NCI-H446 (cell line): ENCODE results near the gene KCNK18.
"Not testable (repeated sequence)": the region's sequence is repeated elsewhere in the genome, so short reads cannot be mapped to it uniquely, and the experiment has no call there.

ENCODE experiments used
- DNase-seq, 2 experiments: peaks; one replicate each; lab custom pipeline; 2025; lab: John Stamatoyannopoulos, UW

The KCNK18 gene

DNA sequence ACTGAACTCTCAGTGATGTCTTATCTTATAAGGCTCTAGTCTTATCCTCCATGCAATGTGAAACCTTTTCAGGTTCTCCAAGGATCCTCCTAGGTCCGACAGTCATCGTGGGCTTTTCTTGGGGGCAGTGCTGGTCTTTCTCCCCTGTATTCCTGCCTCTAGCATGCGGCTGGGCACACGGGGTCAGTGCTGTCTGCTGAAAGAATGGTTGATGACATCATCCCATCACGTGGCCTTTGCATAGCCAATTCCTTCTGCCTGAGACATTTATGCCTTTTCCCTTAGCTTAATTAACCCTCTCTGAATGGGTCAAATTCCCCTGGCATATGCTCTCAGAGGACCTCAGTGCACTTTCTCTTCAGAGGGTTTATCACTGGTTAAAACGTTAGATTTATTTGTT lies 27.0 kb upstream of the KCNK18 start:
- no peak for DNase-seq

DNA sequence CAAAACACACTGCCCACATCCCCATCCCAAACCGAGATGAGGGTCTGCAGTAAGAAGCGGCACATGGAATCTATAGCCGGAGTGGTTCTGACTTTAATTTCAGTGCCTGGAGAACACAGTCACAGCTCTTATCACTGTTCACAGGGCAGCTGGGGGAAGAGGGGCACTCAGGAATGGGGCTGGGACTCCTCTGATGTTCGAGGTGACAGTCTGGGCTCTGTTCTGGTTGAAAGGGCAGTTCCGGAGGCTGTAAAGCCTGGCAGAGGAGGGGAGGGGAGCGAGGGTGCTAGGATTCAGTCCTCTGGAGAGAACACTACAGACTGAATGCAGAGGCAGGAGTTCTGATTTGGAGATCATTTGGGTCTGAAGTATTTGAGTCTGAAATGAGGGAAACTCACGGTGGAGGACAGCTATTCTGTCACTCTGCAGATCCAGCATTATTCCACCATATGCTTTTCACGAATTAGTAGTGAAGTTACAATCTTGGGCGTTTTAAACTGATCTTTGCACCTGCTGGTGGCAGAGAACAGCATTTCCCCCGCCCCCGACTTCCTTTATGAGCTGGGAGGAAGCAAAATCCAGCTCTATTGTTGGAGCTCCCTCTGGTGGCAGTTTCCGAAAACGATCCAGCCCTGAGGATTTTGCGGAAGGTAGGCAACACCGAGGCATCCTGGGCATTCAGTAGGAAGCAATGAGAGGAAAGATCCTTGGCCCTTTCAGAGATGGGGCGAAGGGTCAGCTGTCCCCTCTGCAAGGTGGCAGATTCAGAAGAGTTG lies 22.7 kb upstream of the KCNK18 start:
- peak; percentile 28 to 72 for DNase-seq

DNA sequence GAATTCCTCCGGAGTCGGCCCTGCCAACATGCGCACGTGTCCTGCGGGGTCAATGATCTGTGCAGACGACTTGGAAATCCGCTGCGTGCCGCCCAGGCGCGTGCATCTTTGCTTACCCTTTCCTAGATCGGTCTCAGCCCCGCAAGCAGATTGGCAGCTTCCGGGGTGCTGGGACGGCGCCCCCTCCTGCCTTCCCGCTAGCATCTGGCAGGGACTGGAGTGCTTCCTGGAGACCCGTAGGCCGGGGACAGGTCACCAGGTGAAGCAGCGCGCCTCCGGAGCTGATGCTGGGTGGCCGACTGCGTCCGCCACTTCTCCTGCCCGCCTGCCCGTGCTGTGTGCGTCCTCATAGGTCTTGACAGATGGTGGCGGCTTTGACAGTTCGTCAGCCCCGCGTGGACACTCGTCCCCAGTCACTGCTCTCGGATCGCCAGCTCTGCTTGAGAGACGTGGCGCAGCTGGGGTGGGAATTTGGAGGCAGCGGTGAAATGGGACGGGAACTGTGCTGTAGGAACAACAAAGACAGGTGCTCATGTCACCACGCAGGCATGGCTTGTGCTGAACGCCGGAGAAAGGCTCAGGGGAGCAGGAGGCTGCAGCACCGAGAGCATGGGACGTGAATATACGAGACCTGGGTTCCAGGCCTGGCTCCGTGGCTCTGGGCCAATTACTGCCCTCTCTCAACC lies 21.9 kb upstream of the KCNK18 start:
- no peak for DNase-seq

DNA sequence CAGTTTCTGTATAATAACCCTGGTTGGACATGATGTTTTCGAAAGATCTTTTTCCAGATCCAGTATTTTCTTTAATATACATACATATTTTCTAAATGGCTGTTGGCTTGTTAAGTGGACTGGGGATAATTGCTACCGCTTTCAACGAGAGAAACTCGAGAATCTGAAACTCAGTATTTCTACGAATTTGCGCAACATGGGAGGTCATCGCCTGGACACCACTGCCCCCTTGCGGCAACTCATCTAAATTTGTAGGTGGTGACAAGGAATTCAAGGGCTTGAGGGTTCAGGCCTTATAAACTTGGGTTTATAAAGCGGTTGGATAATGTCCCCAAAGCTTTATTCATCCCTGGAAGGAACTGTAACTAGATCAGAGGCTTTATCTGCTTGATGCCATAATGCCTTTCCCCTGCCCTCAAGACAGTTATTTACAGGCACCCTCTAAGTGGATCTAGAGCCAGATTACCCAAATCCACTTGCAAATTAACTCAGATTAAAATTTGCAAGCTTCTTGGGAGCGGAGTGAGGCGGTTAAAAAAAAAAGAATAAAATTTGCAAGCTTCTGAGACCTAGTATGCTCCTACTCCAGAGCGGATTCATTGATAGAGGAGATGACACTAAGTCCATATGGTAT lies 21.3 kb upstream of the KCNK18 start:
- DNase-seq: peak; percentile 23 to 62

DNA sequence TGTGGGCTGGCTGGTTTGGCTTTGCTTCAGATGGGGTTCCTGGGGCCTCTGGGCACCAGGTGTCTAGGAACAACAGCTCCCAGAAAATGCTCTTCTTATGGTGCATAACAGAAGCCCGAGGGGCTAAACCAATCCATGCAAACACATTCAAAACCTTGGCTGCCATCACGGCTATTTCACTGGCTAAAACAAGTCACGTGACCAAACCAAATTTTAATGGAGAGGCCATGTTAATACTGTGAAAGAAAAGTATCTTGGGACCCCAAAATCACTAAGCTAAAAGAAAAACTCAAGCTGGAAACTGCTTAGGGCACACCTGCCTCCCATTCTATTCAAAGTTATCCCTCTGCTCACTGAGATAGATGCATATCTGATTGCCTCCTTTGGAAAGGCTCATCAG lies 19.1 kb upstream of the KCNK18 start:
- no peak for DNase-seq

DNA sequence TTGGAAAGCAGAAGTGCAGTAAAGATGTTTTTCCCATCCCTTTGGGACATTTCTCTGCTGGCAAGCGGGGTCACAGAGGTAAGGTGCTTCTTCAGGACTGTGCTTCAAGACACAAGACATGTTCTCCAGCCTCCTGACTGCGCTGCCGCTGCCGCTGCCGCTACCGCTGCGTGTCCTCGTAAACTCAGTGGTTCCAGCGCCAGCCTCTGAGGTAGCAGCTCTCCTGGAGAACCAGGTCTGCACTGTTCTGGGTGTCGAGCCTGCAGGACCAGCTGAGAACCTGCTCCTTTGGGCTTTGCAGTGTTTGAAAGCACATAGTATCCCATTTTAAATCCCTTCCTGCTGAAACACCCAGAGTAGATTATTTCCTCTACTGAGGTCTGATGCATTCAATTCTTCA lies 13.0 kb upstream of the KCNK18 start:
- no peak for DNase-seq

DNA sequence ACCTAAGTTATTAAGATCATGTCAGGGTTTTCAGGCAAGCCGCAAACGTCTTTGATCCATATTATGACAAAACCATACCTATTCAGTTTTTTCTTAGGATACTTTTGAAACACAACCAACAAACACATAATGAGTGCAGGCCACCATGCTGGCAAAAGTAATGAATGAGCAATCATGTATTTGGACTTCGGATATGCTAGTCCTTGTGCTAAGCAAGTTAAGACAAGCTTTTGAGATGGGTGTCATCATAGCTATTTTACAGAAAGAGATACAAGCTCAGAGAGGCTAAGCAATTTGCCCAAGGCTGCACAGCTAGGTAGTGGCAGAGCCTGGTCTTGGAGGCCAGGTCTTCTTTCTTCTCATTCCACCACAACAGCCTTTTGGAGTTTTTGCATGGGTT lies 12.5 kb upstream of the KCNK18 start:
- DNase-seq: no peak

DNA sequence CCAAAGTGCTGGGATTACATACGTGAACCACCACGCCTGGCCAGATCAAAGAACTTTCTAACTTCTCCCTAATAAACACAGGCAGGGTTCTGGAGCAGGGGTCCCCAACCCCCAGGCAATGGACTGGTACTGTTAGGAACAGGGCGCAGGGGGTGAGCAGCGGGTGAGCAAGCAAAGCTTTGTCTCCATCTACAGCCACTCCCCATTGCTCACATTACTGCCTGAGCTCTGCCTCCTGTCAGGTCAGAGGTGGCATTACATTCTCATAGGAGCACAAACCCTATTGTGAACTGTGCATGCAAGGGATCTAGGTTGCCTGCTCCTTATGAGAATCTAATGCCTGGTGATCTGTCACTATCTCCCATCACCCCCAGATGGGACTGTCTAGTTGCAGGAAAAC lies 11.5 kb upstream of the KCNK18 start:
- not testable (repeated sequence) for DNase-seq

DNA sequence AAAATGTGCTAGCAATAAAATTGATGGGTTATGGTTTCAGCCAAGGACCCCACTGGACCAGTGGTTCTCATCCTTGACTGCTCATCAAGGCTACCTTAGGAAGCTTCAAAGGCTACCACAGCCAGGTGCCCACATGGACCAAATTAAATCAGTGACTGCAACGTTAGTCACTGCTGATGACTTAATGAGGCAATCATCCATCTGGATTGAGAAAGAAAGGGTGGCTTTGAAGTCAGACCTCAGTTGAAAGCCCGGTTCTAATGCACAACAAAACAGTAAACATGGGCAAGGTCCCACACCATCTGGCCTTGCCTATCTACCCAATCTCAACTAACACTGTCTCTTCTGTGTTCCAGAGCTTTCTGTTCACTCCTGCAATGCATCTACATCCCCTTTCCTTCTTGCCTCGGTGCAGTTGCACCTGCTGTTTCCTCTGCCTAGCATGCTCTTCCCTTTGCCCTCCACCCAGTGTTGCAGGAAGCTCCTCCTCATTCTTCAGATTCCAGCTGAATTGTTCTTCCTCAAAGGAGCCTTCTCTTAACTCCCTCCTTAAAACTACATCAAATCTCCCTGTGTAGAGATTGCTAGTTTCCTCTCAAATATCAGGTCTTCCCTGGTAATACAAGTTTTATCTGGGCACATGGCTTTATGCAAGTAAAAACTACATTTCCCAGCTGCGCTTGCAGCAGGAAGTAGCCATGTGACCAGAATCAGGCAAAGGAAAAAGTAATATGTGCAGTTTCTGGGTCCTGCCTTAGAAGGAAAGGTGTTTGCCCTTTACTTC lies 10.3 kb upstream of the KCNK18 start:
- peak in 1 of 2 experiments; percentile 12 for DNase-seq

DNA sequence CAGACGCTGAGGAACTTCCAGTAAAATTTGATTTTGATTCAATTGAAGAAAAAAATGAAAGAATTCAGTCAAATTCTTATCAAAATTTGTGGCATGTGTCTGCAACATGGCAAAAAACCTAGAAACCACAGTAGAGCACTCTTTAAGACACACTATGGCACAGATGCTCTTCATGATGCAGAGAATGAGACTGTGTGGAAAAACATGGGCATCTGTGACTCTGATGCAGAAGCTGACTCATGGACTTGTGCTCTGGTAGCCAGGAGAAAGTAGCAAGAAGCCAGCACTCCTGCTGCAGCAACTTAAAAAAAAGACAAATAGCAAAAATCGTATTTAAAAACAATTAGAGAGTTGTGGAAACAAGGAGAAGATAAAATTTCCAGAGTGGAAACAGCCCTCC lies 8.9 kb upstream of the KCNK18 start:
- peak in 1 of 2 experiments; percentile 47 for DNase-seq

DNA sequence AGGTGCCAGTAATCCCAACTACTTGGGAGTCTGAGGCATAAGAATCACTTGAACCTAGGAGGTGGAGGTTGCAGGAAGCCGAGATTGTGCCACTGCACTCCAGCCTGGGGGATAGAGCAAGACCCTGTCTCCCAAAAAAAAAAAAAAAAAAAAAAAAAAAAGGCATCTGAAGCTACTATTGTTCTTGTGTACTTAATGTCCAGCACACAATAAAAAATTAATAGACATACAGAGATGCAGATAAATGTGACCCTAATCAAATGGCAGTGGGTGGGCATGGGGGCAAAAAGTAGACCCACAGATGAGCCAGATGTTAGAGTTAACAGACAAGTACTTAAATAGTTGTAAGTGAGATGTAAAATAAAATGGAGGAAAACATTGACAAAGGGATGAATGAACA lies 7.7 kb upstream of the KCNK18 start:
- no peak for DNase-seq

DNA sequence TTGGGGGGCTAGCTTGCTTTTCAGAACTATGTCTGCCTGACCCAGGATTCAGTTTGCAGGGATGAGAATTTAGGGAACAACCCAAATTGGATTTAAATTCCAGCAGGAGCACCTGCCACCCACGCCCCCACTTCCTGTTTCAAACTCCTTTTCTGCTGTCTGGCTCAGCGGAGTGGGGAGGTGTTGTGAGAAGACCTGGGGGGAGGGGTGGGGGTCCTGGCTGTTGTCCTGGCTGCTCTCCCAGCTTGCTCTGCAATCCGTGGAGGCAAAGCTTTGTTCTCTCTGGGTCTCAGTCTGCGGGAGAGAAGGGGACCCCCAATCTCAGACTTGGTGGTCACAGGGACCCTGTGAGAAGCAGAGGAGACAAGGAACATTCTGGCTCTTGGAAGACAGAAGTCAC lies 799 bp downstream of the KCNK18 start:
- DNase-seq: no peak

DNA sequence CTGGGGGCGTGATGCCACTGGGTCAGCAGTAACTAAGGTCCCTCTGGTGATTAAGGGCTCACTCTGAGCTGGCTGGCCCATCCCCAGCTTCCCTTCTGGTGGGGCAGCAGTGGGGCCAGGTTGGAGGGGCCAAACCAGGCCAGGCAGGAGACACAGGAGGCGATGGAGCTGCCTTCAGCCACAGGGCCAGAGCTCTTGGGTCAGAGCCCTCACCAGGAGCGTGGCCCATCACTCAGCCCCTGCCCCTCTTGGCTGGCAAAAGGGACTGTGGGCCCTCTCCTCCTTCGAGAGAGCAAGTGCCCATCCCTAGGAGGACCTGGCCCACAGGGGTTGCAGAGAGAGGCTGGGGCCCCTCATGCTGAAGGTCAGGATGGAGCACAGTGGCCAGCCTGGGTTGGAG lies 4.5 kb downstream of the KCNK18 start:
- no peak for DNase-seq

DNA sequence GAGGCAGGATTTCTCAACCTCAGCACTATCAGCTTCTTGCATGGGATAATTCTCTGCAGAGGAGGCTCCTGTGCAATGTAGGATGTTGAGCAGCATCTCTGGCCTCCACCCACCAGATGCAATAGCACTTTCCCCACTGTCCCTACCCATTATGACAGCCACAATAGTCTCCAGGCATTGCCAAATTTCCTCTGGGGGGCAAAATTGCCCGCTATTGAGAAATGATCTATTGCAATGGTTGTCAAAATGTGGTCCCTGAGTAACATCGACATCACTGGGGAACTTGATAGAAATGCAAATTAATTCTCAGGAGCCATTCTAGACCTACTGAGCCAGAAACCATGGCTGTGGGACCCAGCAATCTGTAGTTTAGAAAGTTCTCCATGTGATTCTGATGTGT lies 7.0 kb downstream of the KCNK18 start:
- no peak for DNase-seq

DNA sequence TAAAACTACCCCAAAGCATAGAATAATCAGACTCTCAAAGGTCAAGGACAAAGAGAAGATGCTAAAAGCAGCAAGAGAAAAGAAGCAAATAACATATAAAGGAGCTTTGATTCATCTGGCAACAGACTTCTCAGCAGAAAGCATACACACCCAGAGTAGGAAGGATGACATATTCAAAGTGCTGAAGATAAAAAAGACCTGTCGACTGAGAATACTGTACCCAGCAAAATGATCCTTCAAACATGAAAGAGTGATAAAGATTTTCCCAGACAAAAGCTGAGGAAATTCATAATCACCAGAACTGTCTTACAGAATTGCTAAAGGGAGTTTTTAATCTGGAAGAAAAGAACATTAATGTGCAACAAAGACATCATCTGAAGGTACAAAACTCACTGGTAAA lies 14.9 kb downstream of the KCNK18 start:
- no peak for DNase-seq

DNA sequence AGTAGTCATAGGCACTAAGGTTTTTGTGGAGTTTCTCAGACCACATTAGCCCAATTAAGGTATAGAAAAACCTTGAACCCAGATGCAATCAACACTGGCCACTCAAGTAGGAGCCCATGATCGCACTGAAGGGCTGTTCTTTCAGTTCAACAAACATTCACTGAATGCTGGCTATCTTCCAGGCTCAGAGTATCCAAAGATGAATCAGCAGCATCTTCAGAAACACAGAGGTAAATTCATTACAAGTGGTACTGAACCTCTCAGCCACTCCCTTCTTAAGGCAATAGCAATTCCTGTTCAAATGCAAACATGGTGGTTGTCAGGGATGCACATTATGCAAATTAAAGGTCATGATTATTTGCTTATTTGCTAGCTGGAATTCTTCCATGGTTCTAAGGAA lies 17.1 kb downstream of the KCNK18 start:
- no peak for DNase-seq

DNA sequence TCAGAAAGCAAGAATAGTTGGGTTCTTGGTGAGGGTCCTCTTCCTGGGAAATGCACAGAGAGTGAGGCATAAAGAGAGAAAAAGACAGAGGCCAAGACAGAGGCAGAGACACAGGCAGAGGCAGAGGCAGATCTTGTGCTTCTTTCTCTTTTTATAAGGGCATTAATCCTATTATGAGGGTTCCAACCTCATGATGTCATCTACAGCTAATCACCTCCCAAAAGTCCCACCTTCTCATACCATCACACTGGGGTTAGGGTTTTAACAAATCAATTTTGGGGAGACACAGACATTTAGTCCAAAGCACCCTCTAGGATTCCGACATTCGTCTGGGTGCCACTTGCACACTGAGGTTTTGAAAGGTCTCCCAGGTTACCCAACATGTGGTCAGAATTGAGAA lies 17.8 kb downstream of the KCNK18 start:
- no peak for DNase-seq

DNA sequence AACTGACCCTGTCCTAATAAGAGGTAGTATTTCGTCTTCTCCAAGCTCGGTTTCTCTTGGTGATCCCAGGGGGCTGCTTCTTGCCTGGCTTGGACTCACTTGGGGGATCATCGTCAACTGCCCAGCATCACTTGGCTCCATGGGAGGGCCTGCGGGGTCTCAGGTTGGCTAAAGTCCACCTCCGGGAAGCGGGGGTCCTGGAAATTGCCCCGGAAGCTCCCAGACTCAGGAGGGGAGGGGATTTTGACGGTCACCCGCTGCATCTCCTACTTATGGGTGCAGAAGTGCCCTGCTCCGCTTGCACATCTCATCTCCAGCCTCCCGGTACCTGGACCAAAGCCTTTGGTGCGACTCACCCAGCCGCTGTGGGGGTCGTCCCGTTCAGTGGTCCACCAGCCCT lies 18.7 kb downstream of the KCNK18 start:
- no peak for DNase-seq

DNA sequence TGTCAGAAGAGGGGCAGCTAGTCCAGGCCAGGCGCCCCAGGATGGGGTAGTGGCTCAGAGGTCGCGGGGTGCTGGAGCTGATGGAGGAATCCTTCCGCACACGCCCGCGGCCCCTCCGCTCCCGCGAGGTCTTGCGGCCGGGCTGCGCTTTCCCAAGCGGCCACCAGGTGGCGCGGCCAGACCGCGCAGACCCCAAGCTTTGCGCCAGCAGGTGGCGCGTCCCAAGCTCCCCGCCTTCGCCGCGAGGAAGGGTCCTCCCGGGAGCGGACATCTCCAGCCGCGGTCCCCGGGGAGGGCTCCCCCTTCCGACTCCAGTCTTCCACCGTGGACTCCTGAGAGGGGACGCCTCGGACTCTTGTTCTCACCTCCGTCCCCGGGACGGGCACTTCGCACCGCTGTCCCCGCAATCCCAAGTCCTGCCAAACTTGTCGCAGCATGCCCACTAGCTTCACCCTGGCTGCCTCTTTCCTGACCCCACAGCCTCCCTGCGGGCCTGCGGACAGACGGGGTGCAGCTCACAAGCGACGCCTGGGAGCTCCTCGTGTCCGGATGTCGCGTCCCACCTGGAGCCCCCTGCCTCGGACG lies 19.4 kb downstream of the KCNK18 start:
- DNase-seq: peak in 1 of 2 experiments; percentile 68

DNA sequence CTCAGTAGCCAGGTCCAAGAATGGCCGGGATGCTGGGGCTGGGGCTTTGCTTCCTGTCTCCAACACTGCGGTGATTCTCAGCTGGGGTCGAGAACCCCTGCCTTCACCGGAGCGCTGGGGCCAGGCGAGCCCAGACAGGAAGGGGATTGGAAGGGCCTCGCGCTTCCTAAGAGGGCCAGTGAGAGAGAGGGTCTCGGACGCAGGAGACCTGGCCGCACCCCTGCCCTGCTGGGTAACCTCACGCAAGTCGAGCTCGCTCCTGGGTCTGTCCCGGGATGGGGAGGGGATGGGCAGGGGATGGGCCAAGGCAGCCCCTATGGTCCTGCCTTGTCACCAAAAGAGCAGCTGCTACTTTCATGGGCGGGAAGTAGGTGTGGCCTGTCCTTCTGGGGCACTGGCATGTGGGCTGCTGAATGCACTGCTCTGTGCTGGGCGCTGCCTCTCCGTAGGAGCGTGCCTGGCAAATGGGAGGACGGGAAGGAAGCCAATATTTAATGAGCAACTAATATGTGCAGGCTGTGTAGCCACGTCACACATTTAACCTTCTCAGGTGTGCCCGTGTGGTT lies 20.0 kb downstream of the KCNK18 start:
- peak in 1 of 2 experiments; percentile 25 for DNase-seq

DNA sequence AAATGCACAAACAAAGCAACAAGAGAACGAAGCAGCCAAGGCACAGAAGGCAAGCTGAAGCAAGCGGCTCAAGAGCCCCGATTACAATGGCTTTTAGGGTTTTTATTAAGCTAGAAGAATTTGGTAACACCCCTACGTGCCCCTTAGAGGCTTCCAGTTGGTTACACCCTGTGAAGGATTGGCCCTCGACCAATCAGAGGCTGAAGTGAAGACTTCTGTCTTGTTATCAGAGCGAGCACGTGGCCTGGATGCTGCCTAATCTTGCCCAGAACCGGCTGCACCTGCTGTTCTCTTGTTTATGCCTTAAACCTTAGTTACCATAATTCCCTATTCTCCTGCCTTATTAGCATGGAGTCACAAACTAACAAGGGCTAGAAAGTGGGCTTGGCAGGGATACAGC lies 21.4 kb downstream of the KCNK18 start:
- no peak for DNase-seq
